ENCODE measurements around the gene CLEC1B.
"Not testable (repeated sequence)": the region's sequence is repeated elsewhere in the genome, so short reads cannot be mapped to it uniquely, and the experiment has no call there.

CLEC1B gene

GRCh38 chr12:9973949-9974348 lies 25.0 kb downstream of the CLEC1B start:
- TF ChIP-seq CTCF (conservative IDR thresholded peaks at IDR 0.05) (no peak), ZFX (IDR thresholded peaks at IDR 0.05) (no peak)
- H3K27ac ChIP-seq, result no peak overlapping the region

GRCh38 chr12:9971181-9971580 lies 27.7 kb downstream of the CLEC1B start, which contains the start of gene CLEC12A:
TSS of gene CLEC12A (plus strand) at chr12:9971409. CDS start at chr12:9971597, 188 bp downstream.
- TF ChIP-seq ZFX (IDR thresholded peaks at IDR 0.05), result no peak
- TF ChIP-seq CTCF (conservative IDR thresholded peaks at IDR 0.05), result no peak
- no peak within 1 kb of the TSS for H3K27ac ChIP-seq

- H3K27ac ChIP-seq, result no peak overlapping the region
- no peak for TF ChIP-seq CTCF (conservative IDR thresholded peaks at IDR 0.05)
- no peak for TF ChIP-seq ZFX (IDR thresholded peaks at IDR 0.05)
These were observed 29.2 kb downstream of the CLEC1B start for GRCh38 chr12:9969673-9970072.

- no peak for TF ChIP-seq ZFX (IDR thresholded peaks at IDR 0.05)
- no peak for TF ChIP-seq CTCF (conservative IDR thresholded peaks at IDR 0.05)
- H3K27ac ChIP-seq, result no peak overlapping the region
These were observed 37.0 kb downstream of the CLEC1B start for GRCh38 chr12:9961901-9962300.

- no peak overlapping the region for H3K27ac ChIP-seq
- TF ChIP-seq CTCF (conservative IDR thresholded peaks at IDR 0.05), result no peak
- TF ChIP-seq ZFX (IDR thresholded peaks at IDR 0.05), result no peak
These were observed 37.8 kb downstream of the CLEC1B start for GRCh38 chr12:9961106-9961505.

GRCh38 chr12:9960590-9960989 lies 38.3 kb downstream of the CLEC1B start:
- no peak for TF ChIP-seq ZFX (IDR thresholded peaks at IDR 0.05)
- TF ChIP-seq CTCF (conservative IDR thresholded peaks at IDR 0.05), result no peak
- no peak overlapping the region for H3K27ac ChIP-seq

GRCh38 chr12:9957834-9958233 lies 41.1 kb downstream of the CLEC1B start:
- no peak overlapping the region for H3K27ac ChIP-seq

GRCh38 chr12:9952954-9953729 lies 45.8 kb downstream of the CLEC1B start:
- H3K27ac ChIP-seq, result not testable (repeated sequence)

More at GRCh38 chr12:9957834-9958233, 41.1 kb downstream of the CLEC1B start:
- TF ChIP-seq CTCF (conservative IDR thresholded peaks at IDR 0.05), result no peak
- no peak for TF ChIP-seq ZFX (IDR thresholded peaks at IDR 0.05)

Data from C4-2B (cell line).